ENCODE results near the gene LMOD2.

The LMOD2 gene

GRCh38 chr7:123662755-123663154 is 7.1 kb downstream of the LMOD2 start:
- no peak for DNase-seq (ENCODE audit: low spot score)
- no peak for TF ChIP-seq CTCF (IDR thresholded peaks at IDR 0.05; ENCODE audit: extremely low read depth, missing control alignments)

DNA sequence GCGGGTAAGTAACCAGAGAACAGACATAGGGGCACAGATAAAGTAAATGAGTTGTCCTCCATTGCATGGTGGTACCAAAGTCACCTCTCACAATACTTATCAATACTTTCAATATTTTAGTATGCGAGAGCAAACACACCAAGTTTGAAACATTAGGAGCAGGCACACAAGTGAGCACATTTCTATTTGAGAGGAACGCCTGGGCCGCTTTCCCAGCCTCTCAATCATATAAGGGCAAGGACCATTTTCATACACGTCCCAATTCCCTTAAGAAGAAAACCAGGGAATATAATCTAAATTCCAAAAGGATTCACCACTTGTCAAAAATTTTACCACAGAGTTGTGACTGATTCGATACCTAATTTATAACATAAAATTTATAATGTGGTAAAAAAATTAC is 7.5 kb downstream of the LMOD2 start:
- TF ChIP-seq CTCF (IDR thresholded peaks at IDR 0.05; ENCODE audit: extremely low read depth, missing control alignments), result no peak
- DNase-seq (ENCODE audit: low spot score), result no peak

- no peak for DNase-seq (ENCODE audit: low spot score)
- TF ChIP-seq CTCF (IDR thresholded peaks at IDR 0.05; ENCODE audit: extremely low read depth, missing control alignments), result no peak
Measured at GRCh38 chr7:123665157-123665556, 9.5 kb downstream of the LMOD2 start.

DNA sequence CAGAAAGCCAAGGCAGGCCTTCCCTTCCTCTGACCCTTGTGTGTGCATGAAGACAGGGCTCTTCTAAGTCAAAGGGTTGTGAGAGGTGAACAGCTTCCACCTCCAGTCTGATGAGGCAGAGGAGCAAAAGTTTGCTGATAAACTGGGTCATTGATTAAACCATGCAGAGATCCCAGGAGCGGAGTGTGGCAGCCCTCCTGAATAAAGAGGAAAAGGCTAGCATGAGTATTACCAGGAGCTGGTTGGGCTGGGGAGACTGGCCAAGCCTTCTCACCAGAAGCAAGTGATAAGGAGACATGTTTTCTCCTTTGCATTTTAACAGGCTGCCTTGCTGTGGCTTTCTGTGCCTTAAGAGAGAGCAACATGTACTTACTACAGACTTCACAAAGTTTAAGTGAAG is 10.2 kb downstream of the LMOD2 start:
- TF ChIP-seq CTCF (IDR thresholded peaks at IDR 0.05; ENCODE audit: extremely low read depth, missing control alignments), result no peak
- no peak for DNase-seq (ENCODE audit: low spot score)

- no peak for TF ChIP-seq CTCF (IDR thresholded peaks at IDR 0.05; ENCODE audit: extremely low read depth, missing control alignments)
- no peak for DNase-seq (ENCODE audit: low spot score)
Measured at GRCh38 chr7:123666492-123666891, 10.8 kb downstream of the LMOD2 start.

DNA sequence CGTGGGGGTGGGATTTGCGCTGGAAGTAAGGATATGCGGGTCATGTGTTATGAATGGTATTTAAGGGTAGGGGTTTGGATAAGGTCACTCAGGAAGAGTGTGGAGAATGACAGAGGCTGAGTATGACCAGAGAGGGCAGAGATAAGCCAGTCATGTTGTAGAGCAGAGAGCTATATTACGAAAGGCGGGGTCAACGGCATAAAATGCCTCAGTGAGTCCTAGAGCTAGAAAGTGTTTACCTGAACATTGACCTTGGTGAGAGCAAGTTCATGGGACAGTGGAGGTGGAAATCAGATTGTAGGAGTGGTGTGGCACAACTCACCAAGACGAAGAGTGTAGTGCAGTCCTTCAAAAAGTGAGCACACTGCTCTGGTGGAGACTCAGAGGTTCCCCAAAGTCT is 13.8 kb downstream of the LMOD2 start:
- no peak for DNase-seq (ENCODE audit: low spot score)
- TF ChIP-seq CTCF (IDR thresholded peaks at IDR 0.05; ENCODE audit: extremely low read depth, missing control alignments), result no peak

GRCh38 chr7:123673137-123673732 is 17.6 kb downstream of the LMOD2 start:
- no peak for DNase-seq (ENCODE audit: low spot score)
- TF ChIP-seq CTCF (IDR thresholded peaks at IDR 0.05; ENCODE audit: extremely low read depth, missing control alignments), result no peak
